LHCN-M2 (cell line): ENCODE results near the gene PSTK. TPM values are rescaled to one million over a fixed set of nuclear protein-coding genes. Genes with fewer than 3 reads are reported as not detected.

Experiments used
- DNase-seq: peaks from one replicate; pipeline ENCODE4 v3.0.0-alpha.2; 2012; ENCODE audit warnings: low read depth
- total RNA-seq: library from RNA; depleted of rRNA; stranded (reverse); fragments of >200 nt; gene quantifications from 2 replicates; pipeline ENCODE4 v1.2.3, GENCODE V29; 2014; rRNA removed

Gene PSTK
- total RNA-seq, 1 experiment from 2014 or later = 9.4 TPM

- DNase-seq = no peak
Observed at GRCh38 chr10:123019264-123019663, 39.1 kb downstream of the PSTK start.

- no peak for DNase-seq
Observed at GRCh38 chr10:123019941-123020703, 39.9 kb downstream of the PSTK start.

- DNase-seq = peak; percentile 14
Observed at GRCh38 chr10:123021517-123021916, 41.3 kb downstream of the PSTK start.

- DNase-seq = no peak
Observed at GRCh38 chr10:123024540-123024939, 44.3 kb downstream of the PSTK start.

GRCh38 chr10:123026302-123026701 lies 46.1 kb downstream of the PSTK start:
- DNase-seq = no peak

GRCh38 chr10:123027861-123028260 lies 47.7 kb downstream of the PSTK start:
- DNase-seq = peak; percentile 14

GRCh38 chr10:123031124-123031523 lies 50.9 kb downstream of the PSTK start:
- DNase-seq = no peak

- DNase-seq = no peak
Observed at GRCh38 chr10:123034332-123034731, 54.1 kb downstream of the PSTK start.

- DNase-seq = no peak
Observed at GRCh38 chr10:123035467-123036086, 55.4 kb downstream of the PSTK start.

GRCh38 chr10:123038782-123039631 lies 58.8 kb downstream of the PSTK start:
- DNase-seq = no peak

- no peak for DNase-seq
Observed at GRCh38 chr10:123039632-123039930, 59.4 kb downstream of the PSTK start.

Other genes starting within 250 kb of the PSTK start
- 2.5 and 4.8 TPM in 2 replicates for gene CUZD1, start 134.5 kb upstream of the PSTK start, total RNA-seq
- 38.1 and 48.2 TPM in 2 replicates for gene FAM24B, start 100.8 kb upstream of the PSTK start, total RNA-seq
- not detected in 2 replicates for gene FAM24A, start 69.8 kb upstream of the PSTK start, total RNA-seq
- gene C10orf88, start 26.2 kb upstream of the PSTK start, total RNA-seq = 13.4 and 16.9 TPM in 2 replicates
- gene IKZF5, start 28.4 kb downstream of the PSTK start, total RNA-seq = 3.5 and 4.5 TPM in 2 replicates
- gene ACADSB, start 28.6 kb downstream of the PSTK start, total RNA-seq = 8.4 and 9.2 TPM in 2 replicates
- not detected in 2 replicates for gene HMX3, start 155.6 kb downstream of the PSTK start, total RNA-seq
- gene HMX2, start 167.7 kb downstream of the PSTK start, total RNA-seq = not detected in 2 replicates
- 361 and 363 TPM in 2 replicates for gene BUB3, start 174.0 kb downstream of the PSTK start, total RNA-seq